Central memory CD8-positive, alpha-beta T cell (primary cell): ENCODE measurements around the gene MEF2A.

Experiments
- ATAC-seq: fragments of 150-1000 bp; cut with Tn5 transposase; replicated peaks from 2 replicates; pipeline ENCODE4 v1.10.0; 2022; ENCODE audit warnings: mild to moderate bottlenecking, moderate FRiP score, moderate number of reproducible peaks; ENCODE audit not compliant: poor library complexity, severe bottlenecking; ENCODE audit errors: extremely low read depth
- DNase-seq, 2 donors: peaks; one replicate each; pipeline ENCODE4 v3.0.0; 2021; ENCODE audit warnings: low spot score in 2 of 2
- H3K27ac Mint-ChIP-seq: one replicate; pipeline ENCODE4 v1.8.0; 2022; ENCODE audit warnings: low read depth, mild to moderate bottlenecking, moderate library complexity, mixed read lengths
- H3K27me3 Mint-ChIP-seq: one replicate; pipeline ENCODE4 v1.8.0; 2022; ENCODE audit warnings: mixed read lengths
- H3K36me3 Mint-ChIP-seq: one replicate; pipeline ENCODE4 v1.8.0; 2022; ENCODE audit warnings: mild to moderate bottlenecking, moderate library complexity, mixed read lengths; ENCODE audit not compliant: insufficient read depth
- H3K4me1 Mint-ChIP-seq: one replicate; pipeline ENCODE4 v1.8.0; 2022; ENCODE audit warnings: mixed read lengths
- H3K4me3 Mint-ChIP-seq: one replicate; pipeline ENCODE4 v1.8.0; 2022; ENCODE audit warnings: mild to moderate bottlenecking, moderate library complexity, mixed read lengths
- H3K9me3 Mint-ChIP-seq: one replicate; pipeline ENCODE4 v1.8.0; 2022; ENCODE audit warnings: mixed read lengths

The MEF2A gene

DNA sequence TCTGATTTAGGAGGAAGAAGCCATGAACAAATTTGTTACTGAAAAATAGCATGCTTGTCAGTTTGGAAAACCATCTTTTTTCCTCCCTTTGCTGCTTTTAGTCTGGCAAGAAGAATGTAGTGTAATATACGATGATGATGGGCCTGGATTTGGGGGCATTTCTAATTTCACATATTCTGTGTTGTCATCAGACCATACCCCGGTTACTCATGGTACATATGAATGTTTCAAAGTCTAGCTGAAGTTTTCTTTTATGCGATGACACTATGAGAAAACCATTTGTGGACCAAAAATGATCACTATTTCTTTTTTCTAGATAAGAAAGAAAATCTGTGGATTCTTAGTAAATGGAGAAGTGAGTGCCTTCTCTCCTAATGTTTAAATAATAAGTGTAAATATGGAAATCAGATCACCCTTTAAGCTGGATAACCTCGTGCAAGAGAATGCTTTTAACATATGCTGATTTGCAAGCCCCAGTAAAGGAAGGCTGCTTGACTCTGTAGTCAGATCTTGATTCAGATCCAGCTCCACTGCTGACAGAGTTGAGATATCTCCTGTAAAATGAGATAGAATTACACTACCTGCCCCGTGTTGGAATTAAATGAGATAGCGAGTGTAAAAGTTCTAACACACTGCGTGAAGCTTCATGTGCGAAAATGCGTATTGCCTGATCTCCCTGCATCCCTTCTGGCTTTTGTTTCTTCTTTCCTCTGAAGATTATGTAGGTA, 3.0 kb downstream of the MEF2A start:
- ATAC-seq (no peak), DNase-seq (no peak)
- Mint-ChIP-seq H3K27me3 (no peaks in the 10 kb centered on the region), H3K27ac (no peak overlapping the region), H3K36me3 (peaks cover 9% of the 10 kb centered on the region), H3K9me3 (no peaks in the 10 kb centered on the region), H3K4me3 (no peak overlapping the region), H3K4me1 (peaks cover 43% of the 10 kb centered on the region)

DNA sequence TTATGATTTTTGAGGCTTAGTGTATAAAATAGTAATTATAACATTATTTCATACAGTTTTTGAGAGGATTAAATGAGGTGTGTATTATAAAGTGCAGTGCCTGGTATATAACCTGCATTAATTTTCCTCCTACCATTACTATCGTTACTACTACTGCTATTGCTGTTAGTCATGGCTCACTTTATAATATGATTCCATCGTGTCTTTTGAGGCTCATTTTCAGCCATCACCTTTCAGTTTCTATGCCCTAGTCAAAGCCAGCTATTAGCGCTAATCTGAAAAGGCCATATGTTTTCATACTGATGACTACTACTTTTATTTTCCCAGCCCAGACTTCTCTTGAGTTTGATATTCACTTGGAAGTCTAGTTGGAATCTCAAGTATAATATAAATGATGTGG, 5.5 kb downstream of the MEF2A start:
- Mint-ChIP-seq H3K36me3 (peaks cover 5% of the 10 kb centered on the region), H3K4me1 (peaks cover 43% of the 10 kb centered on the region), H3K4me3 (no peak overlapping the region), H3K27me3 (no peaks in the 10 kb centered on the region), H3K9me3 (no peaks in the 10 kb centered on the region), H3K27ac (no peak overlapping the region)
- ATAC-seq (no peak), DNase-seq (no peak)

DNA sequence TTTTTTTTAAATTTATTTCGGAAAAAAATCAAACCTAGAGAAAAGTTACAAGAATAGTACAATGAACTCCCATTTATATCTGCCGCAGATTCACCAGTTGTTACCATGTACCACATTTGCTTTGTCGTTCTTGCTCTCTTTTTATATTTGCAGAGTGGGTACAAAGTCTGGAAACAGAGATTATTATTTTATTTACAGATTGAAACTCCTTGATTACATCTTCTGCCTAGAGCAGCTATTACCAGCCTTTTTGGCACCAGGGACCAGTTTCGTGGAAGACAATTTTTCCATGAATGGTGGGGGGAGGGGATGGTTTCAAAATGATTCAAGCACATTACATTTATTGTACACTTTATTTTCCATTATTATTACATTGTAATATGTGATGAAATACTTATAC, 8.3 kb downstream of the MEF2A start:
- Mint-ChIP-seq H3K27me3 (no peaks in the 10 kb centered on the region), H3K4me1 (peaks cover 44% of the 10 kb centered on the region), H3K27ac (no peak overlapping the region), H3K36me3 (no peaks in the 10 kb centered on the region), H3K9me3 (no peaks in the 10 kb centered on the region), H3K4me3 (no peak overlapping the region)
- ATAC-seq (no peak), DNase-seq (no peak)

DNA sequence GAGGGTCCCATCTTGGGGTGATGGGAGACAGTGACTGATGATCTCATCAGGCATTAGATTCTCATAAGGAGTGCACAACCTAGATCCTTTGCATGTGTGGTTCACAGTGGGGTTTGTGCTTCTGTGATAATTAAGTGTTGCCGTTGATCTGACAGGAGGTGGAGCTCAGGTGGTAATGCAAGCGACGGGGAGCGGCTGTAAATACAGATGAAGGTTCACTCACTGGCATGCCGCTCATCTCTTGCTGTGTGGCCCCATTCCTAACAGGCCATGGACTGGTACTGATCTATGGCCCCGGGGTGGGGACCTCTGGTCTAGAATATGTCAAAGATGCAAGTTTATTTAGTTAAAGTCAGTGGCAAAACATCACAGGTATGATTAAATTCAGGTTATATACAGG, 8.7 kb downstream of the MEF2A start:
- H3K27ac Mint-ChIP-seq = no peak overlapping the region
- no peaks in the 10 kb centered on the region for H3K27me3 Mint-ChIP-seq
- H3K4me1 Mint-ChIP-seq = peaks cover 45% of the 10 kb centered on the region
- H3K36me3 Mint-ChIP-seq = no peaks in the 10 kb centered on the region
- H3K4me3 Mint-ChIP-seq = no peak overlapping the region
- ATAC-seq = no peak
- no peak for DNase-seq
- no peaks in the 10 kb centered on the region for H3K9me3 Mint-ChIP-seq

DNA sequence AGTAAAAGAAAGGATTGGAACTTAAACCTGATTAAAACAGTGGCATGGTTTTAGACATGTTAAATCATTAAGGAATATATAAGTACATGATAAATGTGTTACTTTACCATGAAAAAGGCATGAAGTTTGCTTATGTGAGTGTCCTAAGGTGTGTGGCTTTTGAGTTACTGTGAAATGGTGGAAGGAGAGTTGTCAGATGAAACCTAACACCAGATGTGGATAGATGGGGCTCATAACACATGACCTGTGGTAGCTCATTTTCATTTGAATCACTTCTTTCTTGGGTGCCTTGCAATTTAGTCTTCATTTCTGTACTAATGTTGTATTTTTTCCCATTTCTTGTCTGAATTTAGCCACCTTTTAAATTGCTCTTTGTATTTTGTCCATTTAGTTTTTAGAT, 13.0 kb downstream of the MEF2A start:
- peaks cover 64% of the 10 kb centered on the region for H3K4me1 Mint-ChIP-seq
- no peaks in the 10 kb centered on the region for H3K27me3 Mint-ChIP-seq
- no peak overlapping the region for H3K27ac Mint-ChIP-seq
- no peaks in the 10 kb centered on the region for H3K36me3 Mint-ChIP-seq
- no peak overlapping the region for H3K4me3 Mint-ChIP-seq
- DNase-seq = no peak
- H3K9me3 Mint-ChIP-seq = no peaks in the 10 kb centered on the region
- ATAC-seq = no peak

DNA sequence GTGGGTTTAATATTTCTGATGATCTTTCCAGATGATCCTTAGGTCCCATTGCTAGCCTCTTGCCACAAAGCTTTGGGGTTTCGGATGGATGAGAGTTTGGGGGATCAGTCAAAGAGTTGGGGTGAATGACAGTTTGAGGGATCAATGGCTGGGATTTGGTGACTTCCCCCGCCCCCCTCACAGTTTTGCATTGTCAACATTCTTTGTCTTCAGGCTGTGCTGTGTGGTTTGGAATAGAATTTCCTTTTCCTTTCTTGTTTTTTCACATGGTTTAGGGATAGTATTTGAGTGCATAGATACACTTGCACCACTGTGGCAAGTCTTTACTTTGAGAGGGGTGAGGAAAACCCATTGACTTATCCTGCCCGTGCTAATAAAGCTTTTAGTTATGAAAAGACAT, 14.3 kb downstream of the MEF2A start:
- Mint-ChIP-seq H3K36me3 (no peaks in the 10 kb centered on the region), H3K9me3 (no peaks in the 10 kb centered on the region), H3K27ac (no peak overlapping the region), H3K4me1 (peaks cover 66% of the 10 kb centered on the region), H3K27me3 (no peaks in the 10 kb centered on the region), H3K4me3 (no peak overlapping the region)
- ATAC-seq (no peak), DNase-seq (no peak)

DNA sequence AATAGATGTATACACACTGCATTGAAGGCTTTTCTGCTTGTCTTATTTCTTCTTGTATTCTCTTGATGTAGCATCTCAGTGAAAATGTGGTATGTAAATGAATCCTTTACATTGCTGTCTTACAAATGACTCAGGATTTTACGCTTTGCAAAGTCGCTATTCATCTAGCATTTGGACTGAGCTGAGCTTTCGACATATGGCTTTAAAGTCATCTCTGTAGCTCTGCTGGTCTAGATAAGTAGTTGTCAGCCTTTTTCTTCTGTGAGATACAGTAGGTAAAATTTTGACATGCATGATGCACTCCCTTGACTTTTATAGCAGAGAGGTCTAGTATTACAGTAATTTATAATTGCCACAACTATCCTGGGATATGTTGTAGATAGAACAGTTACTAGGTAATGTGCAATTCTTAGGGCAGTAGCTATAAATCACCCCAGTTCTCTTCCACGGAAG, 16.8 kb downstream of the MEF2A start:
- no peak for ATAC-seq
- H3K9me3 Mint-ChIP-seq = no peaks in the 10 kb centered on the region
- H3K36me3 Mint-ChIP-seq = no peaks in the 10 kb centered on the region
- H3K27ac Mint-ChIP-seq = no peak overlapping the region
- no peaks in the 10 kb centered on the region for H3K27me3 Mint-ChIP-seq
- no peak for DNase-seq
- H3K4me3 Mint-ChIP-seq = no peak overlapping the region
- peaks cover 60% of the 10 kb centered on the region for H3K4me1 Mint-ChIP-seq

DNA sequence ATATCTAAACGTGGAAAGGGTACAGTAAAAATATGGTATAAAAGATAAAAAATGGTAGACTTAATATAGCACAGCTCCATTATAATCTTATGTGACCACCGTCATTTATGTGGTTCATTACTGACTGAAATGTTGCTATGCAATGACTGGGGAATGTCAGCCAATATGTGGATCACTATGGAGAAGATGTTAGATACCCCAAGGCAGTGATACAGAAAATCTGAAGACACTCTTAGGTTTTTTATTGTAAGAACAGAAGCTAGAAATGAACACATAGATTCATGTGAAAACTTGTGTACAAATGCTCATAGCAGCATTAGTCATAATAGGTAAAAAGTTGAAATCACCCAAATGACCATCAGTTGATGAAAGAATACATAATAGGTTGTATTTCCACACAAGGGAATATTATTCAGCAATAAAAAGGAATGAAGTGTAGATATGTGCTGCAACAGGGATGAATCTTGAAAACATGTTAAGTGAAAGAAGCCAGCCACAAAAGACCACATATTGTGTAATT, 18.4 kb downstream of the MEF2A start:
- peaks cover 2% of the 10 kb centered on the region for H3K36me3 Mint-ChIP-seq
- DNase-seq (no peak), ATAC-seq (no peak)
- no peak overlapping the region for H3K27ac Mint-ChIP-seq
- peaks cover 50% of the 10 kb centered on the region for H3K4me1 Mint-ChIP-seq
- no peaks in the 10 kb centered on the region for H3K27me3 Mint-ChIP-seq
- no peaks in the 10 kb centered on the region for H3K9me3 Mint-ChIP-seq
- H3K4me3 Mint-ChIP-seq = no peak overlapping the region

DNA sequence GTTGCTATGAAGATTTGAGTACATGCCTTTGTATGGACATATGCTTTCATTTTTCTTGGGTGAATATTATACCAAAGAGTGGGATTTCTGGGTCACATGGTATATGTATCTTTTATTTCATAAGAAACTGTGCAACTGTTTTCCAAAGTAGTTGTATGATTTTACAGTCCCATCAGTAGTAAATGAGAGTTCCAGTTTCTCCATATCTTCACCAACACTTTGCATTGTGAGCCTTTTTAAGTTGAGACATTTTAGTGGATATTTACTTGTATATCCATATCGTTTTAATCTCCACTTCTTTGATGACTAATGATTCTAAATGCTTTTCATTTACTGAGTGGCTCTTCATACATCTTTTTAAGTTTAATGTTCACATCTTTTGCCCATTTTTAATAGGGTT, 20.3 kb downstream of the MEF2A start:
- no peak for ATAC-seq
- no peaks in the 10 kb centered on the region for H3K27me3 Mint-ChIP-seq
- H3K27ac Mint-ChIP-seq = no peak overlapping the region
- no peaks in the 10 kb centered on the region for H3K9me3 Mint-ChIP-seq
- peaks cover 49% of the 10 kb centered on the region for H3K4me1 Mint-ChIP-seq
- peaks cover 2% of the 10 kb centered on the region for H3K36me3 Mint-ChIP-seq
- DNase-seq = no peak
- H3K4me3 Mint-ChIP-seq = no peak overlapping the region

DNA sequence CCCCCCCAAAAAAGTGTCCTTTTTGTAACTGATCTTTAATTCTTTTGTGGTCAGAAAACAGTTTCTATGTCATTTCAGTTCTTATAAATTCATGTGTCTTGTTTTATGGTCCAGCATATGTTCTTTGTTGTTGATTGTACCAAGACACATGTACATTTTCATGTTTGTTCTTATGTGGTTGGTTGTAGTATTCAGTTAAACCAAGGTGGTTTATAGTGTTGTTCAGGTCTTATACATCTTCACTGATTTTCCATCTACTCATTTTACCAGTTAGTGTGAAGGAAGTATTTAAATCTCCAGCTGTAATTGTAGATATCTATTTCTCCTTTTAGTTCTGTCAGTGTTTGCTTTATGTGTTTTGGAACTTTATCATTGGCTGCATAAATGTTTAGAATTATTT, 24.0 kb downstream of the MEF2A start:
- Mint-ChIP-seq H3K36me3 (peaks cover 2% of the 10 kb centered on the region), H3K9me3 (no peaks in the 10 kb centered on the region), H3K4me3 (no peak overlapping the region), H3K4me1 (peaks cover 43% of the 10 kb centered on the region), H3K27me3 (no peaks in the 10 kb centered on the region), H3K27ac (peak overlapping the region; percentile 5)
- no peak for ATAC-seq
- no peak for DNase-seq

DNA sequence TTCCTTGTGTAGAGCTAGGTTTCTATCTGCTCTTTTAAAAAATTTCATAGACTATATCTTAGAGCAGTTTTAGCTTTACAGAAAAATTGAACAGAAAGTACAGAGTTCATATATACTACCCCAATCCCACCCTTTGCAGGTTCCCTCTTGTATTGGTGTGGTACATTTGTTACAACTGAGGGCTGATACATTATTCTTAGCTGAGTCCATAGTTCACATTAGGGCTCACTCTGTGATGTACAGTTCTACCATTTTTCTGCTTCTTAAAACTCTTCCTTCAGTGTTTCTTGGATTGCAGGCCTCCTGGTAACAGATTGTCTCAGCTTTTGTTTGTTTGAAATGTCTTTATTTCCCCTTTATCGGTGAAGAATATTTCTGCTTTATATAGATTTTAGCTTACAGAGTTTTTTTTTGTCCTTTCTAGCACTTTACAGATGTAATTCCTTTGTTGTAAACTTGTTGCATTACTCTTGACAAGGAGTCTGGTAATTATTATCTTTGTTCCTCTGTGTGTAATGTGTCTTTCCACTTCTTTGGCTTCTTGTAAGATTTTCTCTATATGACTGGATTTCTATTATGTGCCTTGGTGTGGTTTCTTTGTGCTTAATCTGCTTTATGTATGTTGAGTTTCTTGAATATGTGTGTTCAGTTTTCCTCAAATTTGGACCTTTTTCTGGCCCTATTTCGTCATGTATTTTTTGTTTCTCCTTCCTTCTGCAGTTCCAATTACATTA, 25.3 kb downstream of the MEF2A start:
- H3K4me3 Mint-ChIP-seq = no peak overlapping the region
- peak overlapping the region; percentile 67 for H3K27ac Mint-ChIP-seq
- H3K27me3 Mint-ChIP-seq = no peaks in the 10 kb centered on the region
- H3K9me3 Mint-ChIP-seq = no peaks in the 10 kb centered on the region
- DNase-seq (no peak), ATAC-seq (no peak)
- peaks cover 54% of the 10 kb centered on the region for H3K4me1 Mint-ChIP-seq
- H3K36me3 Mint-ChIP-seq = peaks cover 2% of the 10 kb centered on the region

DNA sequence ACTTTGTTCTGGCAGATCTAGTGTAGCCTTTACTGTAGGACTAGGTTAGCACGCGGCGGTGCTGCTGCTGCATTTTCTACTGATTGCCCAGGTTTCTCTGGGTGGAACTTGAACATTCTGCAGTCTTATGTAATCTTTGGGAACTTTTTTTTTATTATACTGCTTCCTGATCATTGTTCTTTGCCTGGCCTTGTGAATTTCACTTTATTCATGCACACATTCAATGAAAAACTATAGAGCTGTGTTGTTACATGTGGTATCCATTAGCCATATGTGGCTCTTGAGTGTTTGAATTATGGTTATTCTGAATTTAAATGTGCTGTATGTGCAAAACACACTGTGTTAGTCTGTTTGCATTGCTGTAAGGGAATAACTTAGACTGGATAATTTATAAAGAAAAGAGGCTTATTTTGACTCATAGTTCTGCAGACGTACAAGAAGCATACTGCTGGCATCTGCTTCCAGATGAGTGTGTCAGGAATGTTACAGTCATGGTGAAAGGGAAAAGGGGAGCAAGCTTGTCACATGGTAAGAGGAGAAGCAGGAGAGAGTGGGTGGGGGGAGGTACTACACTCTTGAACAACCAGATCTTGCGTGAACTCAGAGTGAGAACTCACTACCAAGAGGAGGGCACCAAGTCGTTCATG, 26.5 kb downstream of the MEF2A start:
- H3K4me1 Mint-ChIP-seq = peaks cover 54% of the 10 kb centered on the region
- no peaks in the 10 kb centered on the region for H3K9me3 Mint-ChIP-seq
- DNase-seq = no peak

DNA sequence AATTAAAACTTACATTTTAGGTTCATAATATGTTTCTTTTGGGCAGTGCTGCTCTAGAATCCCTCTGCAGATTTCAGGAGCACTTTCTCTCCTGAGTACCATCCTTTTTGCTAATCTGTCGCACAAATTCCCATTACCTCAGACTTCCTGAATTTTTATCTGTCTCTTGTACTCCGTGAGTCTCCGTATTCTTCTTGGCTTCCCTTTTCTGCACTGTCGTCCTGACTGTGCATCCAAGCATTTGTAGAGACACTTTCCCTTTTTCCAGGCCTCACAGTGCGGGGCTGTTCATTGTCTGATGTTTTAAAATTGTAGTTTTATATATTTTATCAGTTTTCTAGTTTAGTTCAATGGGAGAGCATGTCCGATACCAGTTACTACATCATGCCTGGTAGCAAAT, 27.3 kb downstream of the MEF2A start:
- Mint-ChIP-seq H3K4me3 (no peak overlapping the region), H3K27me3 (no peaks in the 10 kb centered on the region), H3K27ac (no peak overlapping the region), H3K4me1 (peaks cover 54% of the 10 kb centered on the region), H3K36me3 (no peaks in the 10 kb centered on the region), H3K9me3 (no peaks in the 10 kb centered on the region)
- DNase-seq = no peak
- ATAC-seq = no peak

More for the DNA sequence above, 26.5 kb downstream of the MEF2A start:
- no peak for ATAC-seq
- Mint-ChIP-seq H3K27ac (no peak overlapping the region), H3K27me3 (no peaks in the 10 kb centered on the region), H3K4me3 (no peak overlapping the region), H3K36me3 (peaks cover 2% of the 10 kb centered on the region)
